NT2/D1 (cell line): ENCODE results near the gene FOXL3.

Source experiments
- DNase-seq: peaks from one replicate; pipeline ENCODE4 v3.0.0-alpha.2; 2011; ENCODE audit warnings: low read depth, low spot score
- H3K27me3 ChIP-seq: 2 replicates; pipeline ENCODE4 v1.6.0; 2011; ENCODE audit warnings: mild to moderate bottlenecking; ENCODE audit not compliant: insufficient read length, insufficient read depth
- H3K36me3 ChIP-seq: 2 replicates; pipeline ENCODE4 v1.6.1; 2011; ENCODE audit warnings: mild to moderate bottlenecking, low read length, mixed read lengths; ENCODE audit not compliant: insufficient read depth, insufficient read length
- H3K4me1 ChIP-seq: 2 replicates; pipeline ENCODE4 v1.5.1; 2011; ENCODE audit not compliant: insufficient read depth, insufficient read length
- H3K4me3 ChIP-seq: 2 replicates; pipeline ENCODE4 v1.5.1; 2011; ENCODE audit warnings: low read depth; ENCODE audit not compliant: insufficient read length
- H3K9ac ChIP-seq: 2 replicates; pipeline ENCODE4 v1.6.0; 2011; ENCODE audit warnings: low read depth; ENCODE audit not compliant: insufficient read length
- H3K9me3 ChIP-seq: 2 replicates; pipeline ENCODE4 v1.5.1; 2011; ENCODE audit warnings: mild to moderate bottlenecking, low read length; ENCODE audit not compliant: insufficient read depth
- SUZ12 ChIP-seq: IDR thresholded peaks from 2 replicates; pipeline ENCODE4 v1.6.1; 2011; ENCODE audit not compliant: insufficient read length, insufficient read depth; ENCODE audit errors: extremely low read depth
- YY1 ChIP-seq: IDR thresholded peaks from 2 replicates; pipeline ENCODE4 v1.6.1; 2011; ENCODE audit not compliant: insufficient read length, insufficient read depth
- ZNF274 ChIP-seq: IDR thresholded peaks from 2 replicates; pipeline ENCODE4 v1.6.1; 2011; ENCODE audit warnings: mild to moderate bottlenecking, low read depth, low read length

Gene FOXL3

DNA sequence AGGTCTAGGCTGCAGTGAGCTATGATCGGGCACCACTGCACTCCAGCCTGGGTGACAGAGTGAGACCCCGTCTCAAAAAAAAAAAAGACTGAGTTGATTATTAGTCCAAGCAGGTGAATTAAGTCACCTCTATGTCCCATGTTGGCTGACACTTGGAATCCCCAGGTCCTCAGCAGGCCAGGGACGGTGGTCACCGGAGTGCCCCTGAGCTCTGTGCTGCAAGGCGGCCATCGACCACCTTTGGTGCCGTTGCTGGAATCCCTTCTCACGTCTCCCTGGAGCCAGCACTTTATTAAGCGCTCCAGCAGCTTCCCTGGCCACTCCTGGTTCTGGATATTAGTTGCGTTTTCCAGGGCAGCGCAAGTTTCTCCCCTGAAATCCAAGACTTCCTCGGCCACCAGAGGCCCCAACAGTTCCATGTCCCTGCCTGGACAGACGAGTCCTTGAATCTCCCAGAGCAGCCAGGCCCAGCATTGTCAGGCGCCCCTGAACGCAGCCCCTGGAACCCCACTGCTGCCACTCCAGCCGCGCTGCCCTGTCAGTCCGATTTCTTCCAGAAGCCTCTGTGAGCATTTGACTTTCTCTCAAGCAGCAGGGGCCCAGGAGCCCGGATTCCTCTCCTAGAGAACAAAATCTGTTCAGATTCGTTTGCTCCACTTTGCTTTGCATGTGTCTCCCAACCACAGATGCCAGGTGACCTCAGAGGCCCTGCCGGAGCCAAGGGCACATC lies 38.4 kb upstream of the FOXL3 start:
- Histone ChIP-seq H3K4me3 (no peak overlapping the region), H3K9me3 (peaks cover 35% of the 10 kb centered on the region; the same call in 1 of the 2 replicates), H3K36me3 (peaks cover 24% of the 10 kb centered on the region), H3K9ac (no peak overlapping the region), H3K4me1 (no peaks in the 10 kb centered on the region), H3K27me3 (no peaks in the 10 kb centered on the region)
- no peak for DNase-seq
- TF ChIP-seq YY1 (no peak), SUZ12 (no peak), ZNF274 (no peak)

DNA sequence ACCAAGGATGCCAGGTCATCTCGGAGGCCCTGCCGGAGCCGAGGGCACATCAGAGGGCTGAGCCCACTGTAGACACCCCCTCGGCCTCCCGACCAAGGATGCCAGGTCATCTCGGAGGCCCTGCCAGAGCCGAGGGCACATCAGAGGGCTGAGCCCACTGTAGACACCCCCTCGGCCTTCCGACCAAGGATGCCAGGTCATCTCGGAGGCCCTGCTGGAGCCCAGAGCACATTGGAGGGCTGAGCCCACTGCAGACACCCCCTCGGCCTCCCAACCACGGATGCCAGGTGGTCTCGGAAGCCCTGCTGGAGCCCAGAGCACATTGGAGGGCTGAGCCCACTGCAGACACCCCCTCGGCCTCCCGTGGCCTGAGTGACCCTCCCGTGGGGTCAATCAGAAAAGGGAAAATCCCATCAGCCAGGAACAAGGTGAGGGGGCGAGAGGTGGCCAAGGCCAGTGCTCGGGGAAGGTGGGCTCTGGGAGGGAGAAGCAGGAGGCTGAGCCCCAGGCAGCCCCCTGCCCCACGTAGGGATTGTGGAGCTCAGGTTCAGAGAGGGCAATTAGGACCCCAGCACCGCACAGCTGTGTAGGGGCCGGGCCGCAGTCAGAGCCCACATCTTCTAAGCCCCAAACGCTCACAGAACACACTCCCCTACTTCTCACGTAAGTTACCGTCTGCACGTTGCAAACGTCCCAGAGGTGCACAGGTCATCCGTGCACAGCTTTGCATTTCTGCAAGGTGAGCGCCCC lies 37.6 kb upstream of the FOXL3 start:
- Histone ChIP-seq H3K9me3 (peaks cover 43% of the 10 kb centered on the region; the same call in 1 of the 2 replicates), H3K27me3 (no peaks in the 10 kb centered on the region), H3K4me1 (no peaks in the 10 kb centered on the region), H3K36me3 (peaks cover 31% of the 10 kb centered on the region), H3K9ac (no peak overlapping the region), H3K4me3 (no peak overlapping the region)
- DNase-seq, result no peak
- TF ChIP-seq SUZ12, result no peak
- TF ChIP-seq YY1, result no peak
- TF ChIP-seq ZNF274, result no peak

GRCh38 chr7:252981-253380 lies 37.0 kb upstream of the FOXL3 start:
- H3K36me3 ChIP-seq, result peaks cover 31% of the 10 kb centered on the region
- H3K9ac ChIP-seq, result no peak overlapping the region
- no peak for DNase-seq
- H3K27me3 ChIP-seq, result no peaks in the 10 kb centered on the region
- TF ChIP-seq YY1 (no peak), SUZ12 (no peak), ZNF274 (no peak)
- peaks cover 49% of the 10 kb centered on the region; the same call in 1 of the 2 replicates for H3K9me3 ChIP-seq
- H3K4me3 ChIP-seq, result no peak overlapping the region
- H3K4me1 ChIP-seq, result no peaks in the 10 kb centered on the region

GRCh38 chr7:253581-254336 lies 36.2 kb upstream of the FOXL3 start:
- TF ChIP-seq SUZ12 (no peak), ZNF274 (no peak), YY1 (no peak)
- H3K4me1 ChIP-seq, result no peaks in the 10 kb centered on the region
- no peak overlapping the region for H3K4me3 ChIP-seq
- no peak for DNase-seq
- peaks cover 56% of the 10 kb centered on the region; the same call in 1 of the 2 replicates for H3K9me3 ChIP-seq
- no peak overlapping the region for H3K9ac ChIP-seq
- H3K27me3 ChIP-seq, result no peaks in the 10 kb centered on the region
- peaks cover 28% of the 10 kb centered on the region for H3K36me3 ChIP-seq

GRCh38 chr7:254337-255037 lies 35.5 kb upstream of the FOXL3 start:
- Histone ChIP-seq H3K4me3 (no peak overlapping the region), H3K36me3 (peaks cover 30% of the 10 kb centered on the region), H3K9ac (no peak overlapping the region), H3K27me3 (no peaks in the 10 kb centered on the region), H3K4me1 (no peaks in the 10 kb centered on the region), H3K9me3 (peaks cover 64% of the 10 kb centered on the region; the same call in 1 of the 2 replicates)
- DNase-seq, result no peak
- TF ChIP-seq ZNF274 (no peak), YY1 (no peak), SUZ12 (no peak)

DNA sequence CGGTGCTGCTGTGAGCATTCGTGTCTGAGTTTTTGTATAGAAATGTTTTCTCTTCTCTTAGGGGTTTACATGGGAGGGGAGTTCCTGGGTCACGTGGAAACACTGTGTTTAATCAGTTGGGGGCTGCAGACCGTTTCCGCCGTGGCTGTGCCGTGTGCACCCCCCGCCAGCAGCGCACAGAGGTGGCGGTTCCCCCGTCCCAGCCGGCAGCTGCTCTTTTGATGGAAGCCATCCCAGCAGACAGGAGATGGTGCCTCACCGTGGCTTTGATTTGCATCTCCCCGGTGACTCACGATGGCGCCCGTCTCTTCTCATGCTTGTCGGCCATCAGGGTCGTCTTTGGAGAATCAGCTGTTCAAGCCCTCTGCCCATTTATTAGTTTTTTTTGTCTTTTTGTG lies 34.9 kb upstream of the FOXL3 start:
- H3K9me3 ChIP-seq, result peaks cover 69% of the 10 kb centered on the region; the same call in 1 of the 2 replicates
- H3K36me3 ChIP-seq, result peaks cover 32% of the 10 kb centered on the region

More for the DNA sequence above, 34.9 kb upstream of the FOXL3 start:
- no peak overlapping the region for H3K4me3 ChIP-seq
- no peaks in the 10 kb centered on the region for H3K27me3 ChIP-seq
- TF ChIP-seq ZNF274 (no peak), SUZ12 (no peak), YY1 (no peak)
- no peak overlapping the region for H3K9ac ChIP-seq
- DNase-seq, result no peak
- H3K4me1 ChIP-seq, result no peaks in the 10 kb centered on the region
